ENCODE measurements around the gene TEX22. TPM values are rescaled to one million over a fixed set of nuclear protein-coding genes. Genes with fewer than 3 reads are reported as not detected.

The TEX22 gene
- total and polyA plus RNA-seq, 4 donors = 0.02 to 0.14 (median 0.08) TPM; not detected in 1

GRCh38 chr14:105455766-105456660, 57.7 kb downstream of the TEX22 start:
- no peak for DNase-seq (ENCODE audit: low spot score)
- H3K4me3 ChIP-seq (ENCODE audit: low read depth in 1 of 3, low read length in 3 of 3) = no peak overlapping the region
- no peak overlapping the region for H3K9ac ChIP-seq (ENCODE audit: low read depth in 1 of 2, low read length in 2 of 2)
- no peaks in the 10 kb centered on the region for H3K27me3 ChIP-seq (ENCODE audit: control insufficient read depth in 4 of 4, insufficient read depth in 4 of 4, low read length in 3 of 4)
- H3K4me1 ChIP-seq (ENCODE audit: control insufficient read depth in 4 of 4, insufficient read depth in 4 of 4, low read length in 3 of 4) = no peaks in the 10 kb centered on the region
- no peak overlapping the region for H3K27ac ChIP-seq (ENCODE audit: low read depth in 1 of 2, low read length in 2 of 2)
- H3K36me3 ChIP-seq (ENCODE audit: control insufficient read depth in 4 of 4, insufficient read depth in 3 of 4, low read depth in 1 of 4, low read length in 3 of 4) = peaks cover 2 to 42% (median 15%) of the 10 kb centered on the region in 4 donors
- TF ChIP-seq GABPA (IDR thresholded peaks at IDR 0.05 in 1 of 2, conservative IDR thresholded peaks at IDR 0.05 in 1 of 2) (no peak), FOXA1 (IDR thresholded peaks at IDR 0.05) (no peak), NR2F2 (IDR thresholded peaks at IDR 0.05) (no peak), RAD21 (IDR thresholded peaks at IDR 0.05) (no peak)
- H3K9me3 ChIP-seq (ENCODE audit: control insufficient read depth in 4 of 4, low read length in 3 of 4) = no peaks in the 10 kb centered on the region
- WGBS = 91% methylated on average over 22 of the region's 22 CpGs

DNA sequence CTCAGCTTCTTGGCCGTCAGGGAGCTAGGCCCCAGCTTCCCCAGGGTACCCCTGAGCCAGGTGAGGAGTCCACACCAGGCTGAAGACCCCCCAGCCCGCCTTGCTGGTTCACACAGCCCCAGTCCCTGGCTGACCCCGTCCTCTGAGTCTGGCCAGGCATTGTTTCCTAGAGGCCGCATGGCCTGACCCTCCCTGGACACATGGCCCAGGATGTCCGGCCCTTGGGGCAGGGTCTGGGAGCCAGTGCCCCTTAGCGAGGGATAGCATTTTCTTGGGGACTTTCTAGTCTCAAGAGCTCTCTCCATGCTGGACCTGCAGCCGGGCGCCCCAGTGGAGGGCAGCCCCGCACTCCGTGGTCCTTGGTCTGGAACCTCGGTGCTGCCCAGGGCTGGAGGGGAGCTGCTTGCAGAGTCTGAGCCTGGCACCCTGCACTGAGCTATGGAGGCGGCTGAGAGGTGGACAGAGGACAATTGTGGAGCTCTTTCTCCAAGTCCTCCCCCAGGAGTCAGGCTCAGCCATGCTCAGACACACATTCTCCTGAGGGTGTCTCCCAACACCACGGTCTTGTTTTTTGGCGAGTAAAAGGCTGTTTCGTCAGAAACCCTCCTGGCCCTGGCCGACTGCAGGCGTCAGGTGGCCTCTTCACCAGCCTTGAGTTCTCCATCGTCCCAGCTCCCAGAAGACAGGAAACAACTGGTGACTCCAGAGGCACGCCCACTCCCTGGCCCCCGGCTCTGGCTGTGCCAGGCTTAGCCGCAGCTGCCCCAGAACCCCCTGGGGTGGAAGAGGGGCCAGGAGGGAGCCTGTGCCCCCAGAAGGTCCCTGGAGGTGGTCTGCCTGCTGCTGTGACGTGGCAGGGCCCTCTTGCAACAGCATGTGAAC, 58.6 kb downstream of the TEX22 start:
- no peaks in the 10 kb centered on the region for H3K4me1 ChIP-seq (ENCODE audit: control insufficient read depth in 4 of 4, insufficient read depth in 4 of 4, low read length in 3 of 4)
- no peak overlapping the region for H3K4me3 ChIP-seq (ENCODE audit: low read depth in 1 of 3, low read length in 3 of 3)
- 85% methylated on average over 22 of the region's 22 CpGs for WGBS
- H3K9me3 ChIP-seq (ENCODE audit: control insufficient read depth in 4 of 4, low read length in 3 of 4) = no peaks in the 10 kb centered on the region
- H3K27me3 ChIP-seq (ENCODE audit: control insufficient read depth in 4 of 4, insufficient read depth in 4 of 4, low read length in 3 of 4) = no peaks in the 10 kb centered on the region
- peaks cover 2 to 50% (median 16%) of the 10 kb centered on the region in 4 donors for H3K36me3 ChIP-seq (ENCODE audit: control insufficient read depth in 4 of 4, insufficient read depth in 3 of 4, low read depth in 1 of 4, low read length in 3 of 4)
- H3K27ac ChIP-seq (ENCODE audit: low read depth in 1 of 2, low read length in 2 of 2) = no peak overlapping the region
- no peak for TF ChIP-seq GABPA (IDR thresholded peaks at IDR 0.05 in 1 of 2, conservative IDR thresholded peaks at IDR 0.05 in 1 of 2)
- H3K9ac ChIP-seq (ENCODE audit: low read depth in 1 of 2, low read length in 2 of 2) = no peak overlapping the region
- no peak for DNase-seq (ENCODE audit: low spot score)

DNA sequence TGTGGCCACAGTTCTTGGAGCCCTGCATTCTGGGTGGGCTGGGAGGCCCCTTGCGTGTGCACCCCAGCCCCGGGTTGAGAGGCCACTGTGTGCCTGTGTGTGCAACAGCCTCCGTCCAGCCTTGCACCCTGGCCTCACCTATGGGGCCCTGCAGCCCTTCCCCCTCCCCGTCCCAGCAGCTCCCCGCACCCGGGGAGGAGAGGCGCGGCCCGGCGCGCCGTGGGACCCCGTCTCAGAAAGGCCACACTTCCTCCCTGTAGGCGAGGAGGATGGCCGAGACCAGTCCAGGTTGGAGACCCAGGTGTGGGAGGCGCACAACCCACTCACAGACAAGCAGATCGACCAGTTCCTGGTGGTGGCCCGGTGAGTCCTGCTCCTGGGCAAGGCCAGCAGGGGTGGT, 59.7 kb downstream of the TEX22 start:
- Histone ChIP-seq H3K27ac (ENCODE audit: low read depth in 1 of 2, low read length in 2 of 2) (no peak overlapping the region), H3K4me1 (ENCODE audit: control insufficient read depth in 4 of 4, insufficient read depth in 4 of 4, low read length in 3 of 4) (no peaks in the 10 kb centered on the region), H3K36me3 (ENCODE audit: control insufficient read depth in 4 of 4, insufficient read depth in 3 of 4, low read depth in 1 of 4, low read length in 3 of 4) (peaks cover 1 to 49% (median 18%) of the 10 kb centered on the region in 4 donors), H3K4me3 (ENCODE audit: low read depth in 1 of 3, low read length in 3 of 3) (no peak overlapping the region), H3K9ac (ENCODE audit: low read depth in 1 of 2, low read length in 2 of 2) (no peak overlapping the region), H3K9me3 (ENCODE audit: control insufficient read depth in 4 of 4, low read length in 3 of 4) (no peaks in the 10 kb centered on the region), H3K27me3 (ENCODE audit: control insufficient read depth in 4 of 4, insufficient read depth in 4 of 4, low read length in 3 of 4) (no peaks in the 10 kb centered on the region)
- TF ChIP-seq FOXA2 (IDR thresholded peaks at IDR 0.05) (no peak), GABPA (IDR thresholded peaks at IDR 0.05 in 1 of 2, conservative IDR thresholded peaks at IDR 0.05 in 1 of 2) (no peak), HNF4G (IDR thresholded peaks at IDR 0.05) (no peak), SP1 (IDR thresholded peaks at IDR 0.05) (no peak), HNF4A (conservative IDR thresholded peaks at IDR 0.05) (no peak), JUND (IDR thresholded peaks at IDR 0.05) (no peak), MAX (IDR thresholded peaks at IDR 0.05) (no peak), ZBTB33 (IDR thresholded peaks at IDR 0.05) (no peak), REST (IDR thresholded peaks at IDR 0.05) (no peak), TAF1 (conservative IDR thresholded peaks at IDR 0.05) (no peak), RXRA (IDR thresholded peaks at IDR 0.05) (no peak), NR2F2 (IDR thresholded peaks at IDR 0.05) (no peak), EGR1 (IDR thresholded peaks at IDR 0.05; ENCODE audit: low read depth in 2 of 2) (no peak), YY1 (IDR thresholded peaks at IDR 0.05) (no peak), ATF3 (IDR thresholded peaks at IDR 0.05) (no peak), FOXA1 (IDR thresholded peaks at IDR 0.05) (no peak), RAD21 (IDR thresholded peaks at IDR 0.05) (no peak)
- TF ChIP-seq, protein P1, sequence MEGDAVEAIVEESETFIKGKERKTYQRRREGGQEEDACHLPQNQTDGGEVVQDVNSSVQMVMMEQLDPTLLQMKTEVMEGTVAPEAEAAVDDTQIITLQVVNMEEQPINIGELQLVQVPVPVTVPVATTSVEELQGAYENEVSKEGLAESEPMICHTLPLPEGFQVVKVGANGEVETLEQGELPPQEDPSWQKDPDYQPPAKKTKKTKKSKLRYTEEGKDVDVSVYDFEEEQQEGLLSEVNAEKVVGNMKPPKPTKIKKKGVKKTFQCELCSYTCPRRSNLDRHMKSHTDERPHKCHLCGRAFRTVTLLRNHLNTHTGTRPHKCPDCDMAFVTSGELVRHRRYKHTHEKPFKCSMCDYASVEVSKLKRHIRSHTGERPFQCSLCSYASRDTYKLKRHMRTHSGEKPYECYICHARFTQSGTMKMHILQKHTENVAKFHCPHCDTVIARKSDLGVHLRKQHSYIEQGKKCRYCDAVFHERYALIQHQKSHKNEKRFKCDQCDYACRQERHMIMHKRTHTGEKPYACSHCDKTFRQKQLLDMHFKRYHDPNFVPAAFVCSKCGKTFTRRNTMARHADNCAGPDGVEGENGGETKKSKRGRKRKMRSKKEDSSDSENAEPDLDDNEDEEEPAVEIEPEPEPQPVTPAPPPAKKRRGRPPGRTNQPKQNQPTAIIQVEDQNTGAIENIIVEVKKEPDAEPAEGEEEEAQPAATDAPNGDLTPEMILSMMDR (IDR thresholded peaks at IDR 0.05; ENCODE audit: low read depth, low read length, missing input control) = no peak
- DNase-seq (ENCODE audit: low spot score) = no peak
- 92% methylated on average over 18 of the region's 18 CpGs for WGBS

All from liver (tissue), 9 donors.